ENCODE data around the gene TRABD2B.

The TRABD2B gene

DNA sequence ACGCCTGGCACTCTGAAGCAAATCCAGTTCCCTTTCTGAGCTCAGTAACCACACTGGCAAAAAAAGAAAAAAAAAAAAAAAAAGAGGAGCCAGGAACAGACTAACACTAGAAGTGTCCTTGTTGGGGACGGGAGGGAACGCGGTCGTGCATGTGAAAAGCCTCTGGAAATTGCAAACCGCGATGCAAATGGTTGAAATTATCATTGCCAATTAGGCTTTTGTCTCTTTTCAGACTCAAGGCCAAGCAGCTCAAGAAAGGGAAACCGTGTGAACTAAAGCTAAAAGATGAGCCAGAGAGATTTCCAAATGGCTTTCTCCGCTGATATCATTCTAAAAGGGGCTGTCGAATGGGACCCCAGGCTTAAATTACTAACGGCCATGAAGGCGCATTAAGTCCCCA lies 13.5 kb downstream of the TRABD2B start (continued):
- TF ChIP-seq, protein P1, sequence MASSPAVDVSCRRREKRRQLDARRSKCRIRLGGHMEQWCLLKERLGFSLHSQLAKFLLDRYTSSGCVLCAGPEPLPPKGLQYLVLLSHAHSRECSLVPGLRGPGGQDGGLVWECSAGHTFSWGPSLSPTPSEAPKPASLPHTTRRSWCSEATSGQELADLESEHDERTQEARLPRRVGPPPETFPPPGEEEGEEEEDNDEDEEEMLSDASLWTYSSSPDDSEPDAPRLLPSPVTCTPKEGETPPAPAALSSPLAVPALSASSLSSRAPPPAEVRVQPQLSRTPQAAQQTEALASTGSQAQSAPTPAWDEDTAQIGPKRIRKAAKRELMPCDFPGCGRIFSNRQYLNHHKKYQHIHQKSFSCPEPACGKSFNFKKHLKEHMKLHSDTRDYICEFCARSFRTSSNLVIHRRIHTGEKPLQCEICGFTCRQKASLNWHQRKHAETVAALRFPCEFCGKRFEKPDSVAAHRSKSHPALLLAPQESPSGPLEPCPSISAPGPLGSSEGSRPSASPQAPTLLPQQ (tag by site-specific recombination; IDR thresholded peaks at IDR 0.05) = no peak
- TF ChIP-seq ZBTB20 (tag by site-specific recombination; IDR thresholded peaks at IDR 0.05) = no peak
- TF ChIP-seq, protein P2, sequence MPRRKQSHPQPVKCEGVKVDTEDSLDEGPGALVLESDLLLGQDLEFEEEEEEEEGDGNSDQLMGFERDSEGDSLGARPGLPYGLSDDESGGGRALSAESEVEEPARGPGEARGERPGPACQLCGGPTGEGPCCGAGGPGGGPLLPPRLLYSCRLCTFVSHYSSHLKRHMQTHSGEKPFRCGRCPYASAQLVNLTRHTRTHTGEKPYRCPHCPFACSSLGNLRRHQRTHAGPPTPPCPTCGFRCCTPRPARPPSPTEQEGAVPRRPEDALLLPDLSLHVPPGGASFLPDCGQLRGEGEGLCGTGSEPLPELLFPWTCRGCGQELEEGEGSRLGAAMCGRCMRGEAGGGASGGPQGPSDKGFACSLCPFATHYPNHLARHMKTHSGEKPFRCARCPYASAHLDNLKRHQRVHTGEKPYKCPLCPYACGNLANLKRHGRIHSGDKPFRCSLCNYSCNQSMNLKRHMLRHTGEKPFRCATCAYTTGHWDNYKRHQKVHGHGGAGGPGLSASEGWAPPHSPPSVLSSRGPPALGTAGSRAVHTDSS (tag by site-specific recombination; IDR thresholded peaks at IDR 0.05) = no peak
- no peak for TF ChIP-seq ZEB2 (tag by site-specific recombination; IDR thresholded peaks at IDR 0.05)
- TF ChIP-seq RBAK (tag by site-specific recombination; IDR thresholded peaks at IDR 0.05) = no peak
- no peak for TF ChIP-seq ZNF211 (tag by site-specific recombination; IDR thresholded peaks at IDR 0.05; ENCODE audit: low read depth)
- TF ChIP-seq, protein P3, sequence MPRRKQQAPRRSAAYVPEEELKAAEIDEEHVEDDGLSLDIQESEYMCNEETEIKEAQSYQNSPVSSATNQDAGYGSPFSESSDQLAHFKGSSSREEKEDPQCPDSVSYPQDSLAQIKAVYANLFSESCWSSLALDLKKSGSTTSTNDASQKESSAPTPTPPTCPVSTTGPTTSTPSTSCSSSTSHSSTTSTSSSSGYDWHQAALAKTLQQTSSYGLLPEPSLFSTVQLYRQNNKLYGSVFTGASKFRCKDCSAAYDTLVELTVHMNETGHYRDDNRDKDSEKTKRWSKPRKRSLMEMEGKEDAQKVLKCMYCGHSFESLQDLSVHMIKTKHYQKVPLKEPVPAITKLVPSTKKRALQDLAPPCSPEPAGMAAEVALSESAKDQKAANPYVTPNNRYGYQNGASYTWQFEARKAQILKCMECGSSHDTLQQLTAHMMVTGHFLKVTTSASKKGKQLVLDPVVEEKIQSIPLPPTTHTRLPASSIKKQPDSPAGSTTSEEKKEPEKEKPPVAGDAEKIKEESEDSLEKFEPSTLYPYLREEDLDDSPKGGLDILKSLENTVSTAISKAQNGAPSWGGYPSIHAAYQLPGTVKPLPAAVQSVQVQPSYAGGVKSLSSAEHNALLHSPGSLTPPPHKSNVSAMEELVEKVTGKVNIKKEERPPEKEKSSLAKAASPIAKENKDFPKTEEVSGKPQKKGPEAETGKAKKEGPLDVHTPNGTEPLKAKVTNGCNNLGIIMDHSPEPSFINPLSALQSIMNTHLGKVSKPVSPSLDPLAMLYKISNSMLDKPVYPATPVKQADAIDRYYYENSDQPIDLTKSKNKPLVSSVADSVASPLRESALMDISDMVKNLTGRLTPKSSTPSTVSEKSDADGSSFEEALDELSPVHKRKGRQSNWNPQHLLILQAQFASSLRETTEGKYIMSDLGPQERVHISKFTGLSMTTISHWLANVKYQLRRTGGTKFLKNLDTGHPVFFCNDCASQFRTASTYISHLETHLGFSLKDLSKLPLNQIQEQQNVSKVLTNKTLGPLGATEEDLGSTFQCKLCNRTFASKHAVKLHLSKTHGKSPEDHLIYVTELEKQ (tag by site-specific recombination; IDR thresholded peaks at IDR 0.05; ENCODE audit: borderline replicate concordance) = no peak
- TF ChIP-seq, protein P4, sequence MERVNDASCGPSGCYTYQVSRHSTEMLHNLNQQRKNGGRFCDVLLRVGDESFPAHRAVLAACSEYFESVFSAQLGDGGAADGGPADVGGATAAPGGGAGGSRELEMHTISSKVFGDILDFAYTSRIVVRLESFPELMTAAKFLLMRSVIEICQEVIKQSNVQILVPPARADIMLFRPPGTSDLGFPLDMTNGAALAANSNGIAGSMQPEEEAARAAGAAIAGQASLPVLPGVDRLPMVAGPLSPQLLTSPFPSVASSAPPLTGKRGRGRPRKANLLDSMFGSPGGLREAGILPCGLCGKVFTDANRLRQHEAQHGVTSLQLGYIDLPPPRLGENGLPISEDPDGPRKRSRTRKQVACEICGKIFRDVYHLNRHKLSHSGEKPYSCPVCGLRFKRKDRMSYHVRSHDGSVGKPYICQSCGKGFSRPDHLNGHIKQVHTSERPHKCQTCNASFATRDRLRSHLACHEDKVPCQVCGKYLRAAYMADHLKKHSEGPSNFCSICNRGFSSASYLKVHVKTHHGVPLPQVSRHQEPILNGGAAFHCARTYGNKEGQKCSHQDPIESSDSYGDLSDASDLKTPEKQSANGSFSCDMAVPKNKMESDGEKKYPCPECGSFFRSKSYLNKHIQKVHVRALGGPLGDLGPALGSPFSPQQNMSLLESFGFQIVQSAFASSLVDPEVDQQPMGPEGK (tag by site-specific recombination; IDR thresholded peaks at IDR 0.05) = no peak

DNA sequence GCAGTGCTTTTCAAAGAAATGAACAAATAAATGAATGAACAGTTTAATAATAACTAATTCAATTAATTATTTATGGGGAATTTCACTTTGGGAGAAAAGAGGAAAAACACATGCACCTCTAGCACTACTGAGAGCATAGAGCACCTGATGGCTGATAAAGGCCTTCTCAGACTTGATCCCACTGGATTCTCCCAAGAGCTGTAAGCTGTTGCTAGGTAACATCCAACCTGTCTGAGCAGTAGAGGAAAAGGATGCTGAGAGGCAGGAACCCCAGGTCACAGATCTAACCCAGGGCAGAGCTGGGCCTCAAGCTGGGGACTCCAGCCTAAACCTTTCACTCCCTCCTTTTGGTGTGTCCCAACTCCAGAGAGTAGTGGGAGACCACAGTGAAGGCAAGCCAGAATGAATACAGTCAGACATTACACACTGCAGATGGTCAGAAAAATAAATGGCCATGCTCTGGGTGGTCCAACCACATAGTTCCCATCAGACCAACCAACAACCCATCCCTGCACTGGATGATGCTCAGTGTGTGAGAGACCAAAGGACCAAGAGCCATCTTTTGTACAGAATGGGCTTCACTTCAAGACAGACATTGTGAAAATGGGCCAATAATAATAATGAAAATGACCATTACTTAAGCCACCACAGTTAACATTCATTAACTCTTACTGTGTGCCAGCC lies 15.4 kb downstream of the TRABD2B start:
- ChIA-PET CTCF (interaction anchor here (1.3 to 1.4 kb wide), 2 partner anchors 8 to 10 kb away, joined by 4 to 5 read pairs; no protein-coding TSS in a partner anchor), POLR2A (no interaction called here)
- no peak overlapping the region for H3K4me3 ChIP-seq (ENCODE audit: low read depth, low read length)
- no peaks in the 10 kb centered on the region for H3K9me3 ChIP-seq (ENCODE audit: control insufficient read depth, insufficient read depth, low read depth, low read length)
- no peak overlapping the region for H3K27ac ChIP-seq (ENCODE audit: extremely low read depth, low read depth, low read length)
- no peaks in the 10 kb centered on the region for H3K36me3 ChIP-seq (ENCODE audit: control insufficient read depth in 2 of 2, insufficient read depth in 1 of 2, low read length in 2 of 2)
- 0 out of 2 replicates have a peak, but pooled peaks cover 3% of the 10 kb centered on the region for H3K4me1 ChIP-seq (ENCODE audit: control insufficient read depth, insufficient read depth, low read length)
- TF ChIP-seq, protein P5, sequence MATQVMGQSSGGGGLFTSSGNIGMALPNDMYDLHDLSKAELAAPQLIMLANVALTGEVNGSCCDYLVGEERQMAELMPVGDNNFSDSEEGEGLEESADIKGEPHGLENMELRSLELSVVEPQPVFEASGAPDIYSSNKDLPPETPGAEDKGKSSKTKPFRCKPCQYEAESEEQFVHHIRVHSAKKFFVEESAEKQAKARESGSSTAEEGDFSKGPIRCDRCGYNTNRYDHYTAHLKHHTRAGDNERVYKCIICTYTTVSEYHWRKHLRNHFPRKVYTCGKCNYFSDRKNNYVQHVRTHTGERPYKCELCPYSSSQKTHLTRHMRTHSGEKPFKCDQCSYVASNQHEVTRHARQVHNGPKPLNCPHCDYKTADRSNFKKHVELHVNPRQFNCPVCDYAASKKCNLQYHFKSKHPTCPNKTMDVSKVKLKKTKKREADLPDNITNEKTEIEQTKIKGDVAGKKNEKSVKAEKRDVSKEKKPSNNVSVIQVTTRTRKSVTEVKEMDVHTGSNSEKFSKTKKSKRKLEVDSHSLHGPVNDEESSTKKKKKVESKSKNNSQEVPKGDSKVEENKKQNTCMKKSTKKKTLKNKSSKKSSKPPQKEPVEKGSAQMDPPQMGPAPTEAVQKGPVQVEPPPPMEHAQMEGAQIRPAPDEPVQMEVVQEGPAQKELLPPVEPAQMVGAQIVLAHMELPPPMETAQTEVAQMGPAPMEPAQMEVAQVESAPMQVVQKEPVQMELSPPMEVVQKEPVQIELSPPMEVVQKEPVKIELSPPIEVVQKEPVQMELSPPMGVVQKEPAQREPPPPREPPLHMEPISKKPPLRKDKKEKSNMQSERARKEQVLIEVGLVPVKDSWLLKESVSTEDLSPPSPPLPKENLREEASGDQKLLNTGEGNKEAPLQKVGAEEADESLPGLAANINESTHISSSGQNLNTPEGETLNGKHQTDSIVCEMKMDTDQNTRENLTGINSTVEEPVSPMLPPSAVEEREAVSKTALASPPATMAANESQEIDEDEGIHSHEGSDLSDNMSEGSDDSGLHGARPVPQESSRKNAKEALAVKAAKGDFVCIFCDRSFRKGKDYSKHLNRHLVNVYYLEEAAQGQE (tag by site-specific recombination; IDR thresholded peaks at IDR 0.05) = no peak
- TF ChIP-seq ZNF114 (tag by site-specific recombination; IDR thresholded peaks at IDR 0.05) = no peak
- TF ChIP-seq, protein P6, sequence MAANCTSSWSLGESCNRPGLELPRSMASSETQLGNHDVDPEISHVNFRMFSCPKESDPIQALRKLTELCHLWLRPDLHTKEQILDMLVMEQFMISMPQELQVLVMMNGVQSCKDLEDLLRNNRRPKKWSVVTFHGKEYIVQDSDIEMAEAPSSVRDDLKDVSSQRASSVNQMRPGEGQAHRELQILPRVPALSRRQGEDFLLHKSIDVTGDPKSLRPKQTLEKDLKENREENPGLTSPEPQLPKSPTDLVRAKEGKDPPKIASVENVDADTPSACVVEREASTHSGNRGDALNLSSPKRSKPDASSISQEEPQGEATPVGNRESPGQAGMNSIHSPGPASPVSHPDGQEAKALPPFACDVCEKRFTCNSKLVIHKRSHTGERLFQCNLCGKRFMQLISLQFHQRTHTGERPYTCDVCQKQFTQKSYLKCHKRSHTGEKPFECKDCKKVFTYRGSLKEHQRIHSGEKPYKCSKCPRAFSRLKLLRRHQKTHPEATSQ (tag by site-specific recombination; IDR thresholded peaks at IDR 0.05) = no peak
